Stimulated activated CD8-positive, alpha-beta memory T cell treated with anti-CD3 and anti-CD28 coated beads, Interleukin-4, amount 100 ng/mL, for 4 hours (primary cell): ENCODE data around the gene ANO1.
"Not testable (repeated sequence)": the region's sequence is repeated elsewhere in the genome, so short reads cannot be mapped to it uniquely, and the experiment has no call there.

Experiments used
- DNase-seq, 2 donors: peaks; one replicate each; pipeline ENCODE4 v3.0.0-alpha.2; 2020; ENCODE audit warnings: low read depth in 2 of 2, low spot score in 1 of 2

ANO1 gene

DNA sequence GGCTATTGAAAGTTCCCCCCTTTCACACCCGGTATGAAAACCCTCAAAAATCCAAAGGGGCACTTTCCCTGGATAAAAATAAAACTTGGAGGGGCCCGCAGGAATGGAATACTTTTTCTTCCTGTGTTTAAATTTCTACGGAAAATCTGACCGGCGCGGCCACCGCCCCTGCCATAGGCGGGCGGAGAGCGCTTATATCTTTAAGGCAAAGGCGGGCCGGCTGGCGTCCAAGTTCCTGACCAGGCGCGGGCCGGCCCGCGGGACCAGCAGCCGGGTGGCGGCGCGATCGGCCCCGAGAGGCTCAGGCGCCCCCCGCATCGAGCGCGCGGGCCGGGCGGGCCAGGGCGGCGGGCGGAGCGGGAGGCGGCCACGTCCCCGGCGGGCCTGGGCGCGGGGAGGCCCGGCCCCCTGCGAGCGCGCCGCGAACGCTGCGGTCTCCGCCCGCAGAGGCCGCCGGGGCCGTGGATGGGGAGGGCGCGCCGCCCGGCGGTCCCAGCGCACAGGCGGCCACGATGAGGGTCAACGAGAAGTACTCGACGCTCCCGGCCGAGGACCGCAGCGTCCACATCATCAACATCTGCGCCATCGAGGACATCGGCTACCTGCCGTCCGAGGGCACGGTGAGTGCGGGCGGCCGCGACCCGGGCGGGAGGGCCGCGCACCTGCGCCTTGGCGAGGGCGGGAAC lies at the start of gene ANO1:
Gene ANO1, plus strand, starts transcription at position 223 of the 686 bp plus-strand sequence. Its CDS starts 290 bp downstream, at position 513.
- DNase-seq = no peak

DNA sequence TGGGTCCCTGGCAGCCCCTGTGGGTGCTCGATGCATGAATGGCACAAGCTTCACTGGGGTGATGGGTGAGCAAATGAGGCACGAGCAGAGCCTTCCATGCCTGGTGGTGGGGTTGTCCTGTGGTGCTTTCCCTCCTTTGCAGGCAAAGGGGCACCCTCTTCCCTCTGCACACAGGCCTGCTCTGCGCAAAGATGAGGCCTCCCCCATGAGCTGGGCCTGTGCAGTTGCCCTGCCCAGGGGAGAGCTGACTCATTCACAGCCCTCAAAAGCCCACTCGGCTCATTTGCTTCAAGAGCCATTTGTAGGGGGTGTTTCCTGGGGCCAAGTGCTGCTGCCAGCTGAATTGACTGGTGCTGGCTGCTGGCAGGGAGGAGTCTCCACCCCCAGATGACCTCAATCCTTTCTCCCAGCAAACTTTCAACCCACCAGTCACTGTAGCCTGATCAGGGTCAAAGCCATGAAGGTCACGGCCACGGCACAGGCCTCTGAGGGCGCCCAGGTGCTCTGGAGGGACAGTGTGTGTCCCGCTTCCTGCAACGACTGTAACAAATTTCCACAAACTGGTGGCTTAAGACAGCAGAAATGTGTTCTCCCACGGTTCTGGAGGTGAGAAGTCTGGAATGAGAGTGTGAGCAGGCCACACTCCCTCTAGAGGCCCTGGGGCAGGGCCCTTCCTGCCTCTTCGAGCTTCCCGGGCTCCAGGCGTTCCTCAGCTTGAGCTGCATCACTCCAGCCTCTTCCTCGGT lies 48.8 kb upstream of the ANO1 start:
- DNase-seq = no peak

DNA sequence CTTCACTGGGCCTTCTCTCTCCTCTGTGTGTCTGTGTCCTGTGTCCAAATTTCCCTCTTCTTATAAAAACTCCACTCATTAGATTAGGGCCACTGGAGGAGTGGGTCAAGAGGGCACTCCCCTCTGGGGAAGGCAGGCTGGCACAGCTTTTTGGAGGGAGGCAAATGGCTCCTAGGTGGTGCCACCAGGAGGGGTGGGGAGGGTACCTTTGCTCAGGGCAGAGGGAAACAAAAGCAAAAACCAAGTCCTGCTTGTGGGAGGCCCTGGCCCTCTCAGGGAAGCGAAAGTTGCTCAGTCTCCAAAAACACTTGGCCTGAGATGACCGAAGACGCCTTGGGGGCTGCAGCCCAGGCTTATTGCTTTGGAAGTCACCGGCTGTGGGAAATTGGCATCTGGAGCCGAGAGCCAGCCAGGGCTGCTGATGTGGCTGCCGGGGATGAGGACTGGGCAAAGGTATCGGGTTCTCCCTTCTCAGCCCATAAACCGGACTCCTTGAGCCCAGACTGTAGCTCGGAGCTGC lies 48.2 kb upstream of the ANO1 start:
- no peak for DNase-seq

DNA sequence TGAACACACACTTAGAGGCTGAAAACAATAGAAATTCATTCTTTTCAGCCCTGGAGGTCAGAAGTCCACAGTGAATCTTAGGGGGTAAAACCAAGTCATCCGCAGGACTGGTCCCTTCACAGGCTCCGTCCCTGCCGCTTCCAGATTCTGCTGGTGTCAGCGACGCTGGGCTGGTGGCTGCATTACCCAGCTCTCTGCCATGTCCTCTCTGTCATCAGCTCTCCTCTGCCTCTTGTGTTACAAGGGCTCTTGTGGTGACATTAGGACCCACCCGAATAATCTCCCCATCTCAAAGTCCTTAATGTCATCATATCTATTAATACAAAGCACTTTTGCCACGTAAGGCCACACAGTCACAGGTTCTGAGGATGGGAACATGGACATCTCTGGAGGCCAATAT lies 47.7 kb upstream of the ANO1 start:
- DNase-seq = no peak

DNA sequence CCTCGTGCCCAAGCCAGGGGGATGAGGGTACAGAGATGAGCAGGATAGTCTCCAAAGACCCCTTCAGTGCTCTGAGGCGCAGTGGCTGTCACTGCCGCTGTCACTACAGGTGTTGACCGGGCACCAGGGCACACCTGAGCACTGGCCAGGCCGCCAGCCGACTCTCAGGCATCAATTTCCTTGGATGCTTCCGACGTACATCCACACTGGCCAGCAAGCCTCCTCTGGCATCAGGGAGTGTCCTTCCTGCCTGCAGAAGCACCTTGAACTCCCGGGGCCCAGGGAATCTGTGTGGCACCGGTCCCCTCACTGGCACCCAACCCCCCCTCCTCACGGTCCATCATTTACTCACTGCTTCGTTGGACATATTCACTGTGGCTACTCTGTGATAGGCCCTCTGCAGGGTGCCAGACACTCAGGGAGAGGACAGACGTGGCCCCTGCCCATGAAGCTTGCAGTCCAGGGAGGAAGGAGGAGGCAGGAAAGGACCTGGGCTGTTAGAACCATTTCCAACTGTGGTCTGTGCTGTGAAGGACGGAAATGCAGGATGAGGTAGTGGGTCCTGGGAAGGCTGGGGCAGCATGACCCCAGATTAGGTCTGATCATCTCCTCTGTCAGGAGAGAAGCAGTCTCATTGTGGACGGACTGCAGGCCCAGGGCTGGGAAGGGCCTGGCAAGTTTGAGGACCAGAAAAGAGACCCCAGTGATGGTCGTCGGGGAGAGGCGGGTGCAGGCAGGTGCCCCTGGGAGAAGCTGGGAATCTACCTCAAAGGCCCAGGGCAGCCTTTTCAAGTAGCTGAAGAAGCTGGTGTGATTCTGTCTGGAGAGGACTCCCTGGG lies 46.3 kb upstream of the ANO1 start:
- no peak for DNase-seq

DNA sequence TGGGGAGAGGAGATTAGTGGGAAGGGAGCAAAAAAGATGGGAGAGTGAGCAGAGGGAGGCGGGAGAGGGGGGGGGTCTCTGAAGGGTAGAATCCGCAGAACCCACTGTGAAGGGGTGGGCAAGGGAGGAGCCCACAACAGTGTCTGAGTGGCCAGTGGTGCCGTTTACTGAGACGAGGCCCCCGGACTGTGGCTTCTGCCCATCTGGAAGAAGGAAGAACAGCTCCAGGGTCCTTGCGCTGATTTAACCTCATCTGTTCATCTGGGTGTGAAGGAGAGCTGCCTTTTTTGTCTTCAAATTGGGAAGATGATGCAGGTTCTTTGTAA lies 45.7 kb upstream of the ANO1 start:
- no peak for DNase-seq

DNA sequence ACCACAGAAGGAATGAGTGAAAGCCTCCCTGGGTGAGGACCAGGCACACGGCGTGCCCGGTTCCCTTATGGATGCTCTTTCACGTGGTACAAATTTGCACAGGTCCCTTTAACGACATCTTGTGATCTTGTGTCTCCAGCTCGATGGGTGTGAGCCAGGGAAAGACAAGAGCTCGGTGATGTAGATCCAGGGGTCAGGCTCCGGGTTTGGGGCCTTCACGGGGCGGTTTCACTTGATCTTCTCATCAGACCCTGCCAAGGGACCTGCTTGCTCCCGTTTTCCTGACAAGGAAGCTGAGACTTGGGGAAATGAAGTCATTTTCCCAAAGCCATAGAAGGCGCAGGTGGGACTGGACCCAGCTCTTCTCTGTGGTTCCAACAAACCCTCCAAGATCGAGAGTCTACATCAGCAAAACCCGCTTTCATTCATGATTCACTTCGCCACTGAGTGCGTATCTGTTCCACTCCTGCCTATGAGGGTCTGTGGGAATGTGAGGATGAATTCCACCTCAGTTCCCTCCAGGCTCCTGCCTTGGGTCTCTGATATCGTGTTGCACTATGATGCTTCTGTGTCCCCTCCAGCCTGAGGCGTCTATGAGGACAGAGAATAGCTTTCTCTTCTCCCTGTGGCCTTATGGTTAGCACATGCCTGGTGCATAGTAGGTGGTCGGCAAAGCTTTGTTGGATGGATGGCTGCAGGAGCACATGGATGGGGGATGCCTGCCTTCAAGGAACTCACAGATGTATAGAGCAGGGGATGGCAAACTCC lies 45.0 kb upstream of the ANO1 start:
- no peak for DNase-seq

DNA sequence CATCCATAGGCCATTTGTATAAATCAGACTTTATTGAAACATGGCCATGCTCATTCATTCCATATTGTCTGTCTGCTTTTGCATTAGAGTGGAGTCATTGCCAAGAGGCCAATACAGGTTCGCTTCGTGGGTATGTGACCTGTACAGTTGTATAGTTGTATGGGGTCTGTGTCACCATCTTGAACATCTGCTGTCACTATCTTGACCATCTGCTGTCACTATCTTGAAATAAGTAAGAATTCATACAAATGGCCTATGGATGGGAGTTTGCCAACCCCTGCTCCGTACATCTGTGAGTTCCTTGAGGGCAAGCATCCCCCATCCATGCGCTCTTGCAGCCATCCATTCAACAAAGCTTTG lies 44.4 kb upstream of the ANO1 start:
- DNase-seq = no peak

DNA sequence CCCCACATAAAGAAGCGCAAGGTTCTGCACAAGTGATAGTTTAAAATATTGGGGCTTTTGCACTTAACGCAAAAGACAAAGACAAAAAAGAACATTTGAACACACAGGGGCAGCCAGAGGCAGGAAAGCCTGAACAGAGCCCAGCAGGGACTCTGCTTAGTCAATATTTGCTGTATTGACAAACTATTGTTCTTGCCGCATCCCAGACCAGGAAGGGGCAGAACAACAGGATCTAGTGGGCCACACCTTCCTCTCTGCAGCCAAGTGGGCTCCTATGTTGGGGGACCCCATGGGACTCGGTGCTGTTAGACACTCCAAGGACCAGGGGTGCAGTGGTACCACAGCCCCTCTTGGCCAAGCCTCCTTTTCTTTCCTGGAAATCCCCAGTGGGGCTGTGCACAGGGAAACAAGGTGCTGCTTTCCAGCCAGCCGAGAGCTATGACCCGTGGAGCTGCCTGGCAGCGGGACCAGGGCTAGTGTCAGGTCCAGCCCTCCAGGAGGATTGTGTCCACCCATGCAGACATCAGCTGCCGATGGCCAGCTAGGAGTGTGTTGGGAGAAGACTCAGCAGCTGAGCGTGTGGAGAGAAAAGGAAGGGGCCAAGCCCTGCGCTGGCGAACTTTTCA lies 43.3 kb upstream of the ANO1 start:
- no peak for DNase-seq

DNA sequence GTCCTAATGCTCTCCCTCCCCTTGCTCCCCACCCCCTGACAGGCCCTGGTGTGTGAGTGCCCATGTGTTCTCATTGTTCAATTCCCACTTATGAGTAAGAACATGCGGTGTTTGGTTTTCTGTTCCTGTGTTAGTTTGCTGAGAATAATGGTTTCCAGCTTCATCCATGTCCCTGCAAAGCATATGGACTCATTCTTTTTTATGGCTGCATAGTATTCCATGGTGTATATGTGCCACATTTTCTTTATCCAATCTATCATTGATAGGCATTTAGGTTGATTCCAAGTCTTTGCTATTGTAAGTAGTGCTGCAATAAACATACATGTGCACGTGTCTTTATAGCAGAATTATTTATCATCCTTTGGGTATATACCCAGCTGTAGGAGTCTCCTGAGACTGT lies 42.5 kb upstream of the ANO1 start:
- not testable (repeated sequence) for DNase-seq

DNA sequence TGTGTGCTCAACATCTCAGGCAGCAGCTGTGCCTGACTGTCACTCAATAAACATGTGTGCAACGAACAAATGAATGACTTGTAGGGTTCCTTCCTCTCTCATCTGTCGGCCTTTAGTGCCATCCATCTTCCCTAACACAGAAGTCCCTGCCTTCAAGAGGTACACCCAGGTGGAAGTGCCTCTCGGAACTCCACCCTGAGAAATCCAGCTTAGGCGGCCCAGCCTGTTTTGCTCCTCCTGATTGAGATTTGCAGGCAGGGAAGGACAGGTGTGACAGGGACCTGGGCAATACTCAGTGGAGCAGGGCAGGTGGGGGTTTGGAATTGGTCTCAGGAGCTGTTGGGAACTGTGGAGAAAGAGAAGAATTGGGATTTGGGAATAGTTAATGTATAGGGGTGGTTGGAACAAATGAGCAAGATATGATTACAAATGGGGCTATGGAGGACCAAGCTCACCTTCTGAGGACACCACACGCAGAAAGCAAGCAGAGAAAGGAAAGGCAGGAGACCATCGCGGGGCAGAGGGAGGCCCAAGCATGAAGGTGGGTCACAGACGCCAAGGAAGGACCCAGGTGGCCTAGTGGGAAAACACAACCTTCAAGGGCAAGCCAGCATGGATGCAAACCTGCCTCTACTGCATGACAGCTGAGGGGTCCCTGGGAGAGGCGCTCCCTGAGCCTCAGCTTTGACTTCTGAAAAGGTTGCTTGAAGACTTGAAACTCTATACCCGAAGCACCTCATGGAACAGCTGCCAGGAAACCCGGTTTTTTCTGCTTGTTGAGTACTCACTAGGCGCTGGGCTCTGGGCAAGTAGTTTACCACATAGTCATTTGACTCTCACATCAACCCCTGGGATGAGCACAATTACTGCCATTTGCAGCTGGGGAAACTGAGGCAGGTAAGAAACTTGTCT lies 40.9 kb upstream of the ANO1 start:
- DNase-seq = no peak

DNA sequence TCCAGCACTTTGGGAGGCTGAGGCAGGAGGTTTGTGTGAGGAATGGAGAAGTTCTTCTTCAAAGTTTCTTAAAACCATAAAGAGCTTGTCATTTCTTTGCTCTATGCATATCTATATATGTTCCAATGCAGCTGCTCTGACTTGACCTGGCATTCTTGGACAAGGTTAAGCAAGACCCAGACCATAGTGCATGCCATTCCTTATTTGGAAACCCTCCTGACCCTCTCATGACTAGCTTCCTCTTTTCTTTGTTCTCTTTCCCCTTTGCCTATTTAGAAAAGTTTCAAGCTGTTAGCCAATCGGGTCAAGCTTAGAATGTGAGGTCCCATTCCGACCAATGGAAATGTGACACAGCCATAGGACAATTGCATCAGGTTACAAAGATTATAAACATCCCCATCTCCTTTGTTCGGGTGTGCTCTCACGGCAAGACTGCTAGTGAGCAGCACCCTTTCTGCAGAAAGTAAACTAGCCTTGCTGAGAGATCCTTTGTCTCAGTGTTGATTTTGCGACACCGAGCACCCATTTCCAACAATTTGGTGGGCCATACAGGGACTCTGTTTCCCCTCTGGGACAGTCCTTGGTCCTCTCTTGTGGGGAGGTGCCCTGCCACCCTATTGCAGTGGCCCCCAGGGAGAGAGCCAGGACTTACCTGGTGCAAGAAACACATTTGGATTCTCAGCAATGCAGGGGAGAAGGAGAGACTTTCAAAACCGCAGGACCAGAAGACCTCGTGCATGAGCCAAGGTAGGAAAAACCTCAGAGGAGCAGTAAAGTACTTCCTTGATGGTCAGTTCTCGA lies 39.9 kb upstream of the ANO1 start:
- DNase-seq = no peak

DNA sequence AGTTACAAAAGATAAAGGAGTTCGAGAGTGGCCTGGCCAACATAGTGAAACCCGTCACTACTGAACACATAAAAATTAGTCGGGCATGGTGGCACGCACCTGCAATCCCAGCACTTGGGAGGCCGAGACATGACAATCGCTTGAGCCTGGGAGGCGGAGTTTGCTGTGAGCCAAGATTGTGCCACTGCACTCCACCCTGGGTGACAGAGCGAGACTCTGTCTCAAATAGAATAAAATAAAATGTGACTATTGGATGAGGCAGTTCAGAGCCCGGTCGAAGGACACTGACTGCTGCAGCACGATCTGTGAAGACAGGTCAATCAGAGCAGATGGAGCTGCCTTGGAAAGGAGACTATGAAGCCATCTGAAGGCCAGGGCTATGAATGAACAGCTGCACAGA lies 37.7 kb upstream of the ANO1 start:
- no peak for DNase-seq

DNA sequence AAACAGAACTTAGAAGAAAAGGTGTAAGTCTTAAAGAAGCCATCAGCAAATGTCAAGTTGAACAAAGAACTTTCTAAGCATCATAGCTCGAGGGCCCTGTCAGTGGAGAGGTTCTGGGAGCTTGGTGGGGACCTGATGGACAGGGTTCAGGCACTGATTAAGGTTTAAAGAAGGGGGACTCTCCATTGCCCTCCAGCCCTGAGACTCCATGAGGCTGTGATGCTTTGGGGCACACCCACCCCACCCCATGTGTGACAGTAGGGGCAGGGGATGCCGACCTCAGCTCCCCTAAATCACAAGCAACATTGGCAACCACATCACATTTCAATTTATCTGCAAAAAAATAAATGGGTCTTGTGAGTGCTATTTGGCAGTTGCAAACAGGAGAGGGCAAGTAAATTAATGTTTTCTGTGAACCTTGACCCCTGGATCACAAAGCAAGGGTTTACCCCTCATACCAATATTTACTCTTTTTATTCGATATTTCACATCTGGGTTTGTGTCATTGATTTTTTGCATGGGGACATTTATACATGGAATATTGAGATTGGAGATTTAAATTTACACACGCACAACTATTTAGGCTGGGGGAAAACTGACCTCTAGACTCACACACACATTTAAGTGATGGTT lies 37.1 kb upstream of the ANO1 start:
- DNase-seq = no peak

DNA sequence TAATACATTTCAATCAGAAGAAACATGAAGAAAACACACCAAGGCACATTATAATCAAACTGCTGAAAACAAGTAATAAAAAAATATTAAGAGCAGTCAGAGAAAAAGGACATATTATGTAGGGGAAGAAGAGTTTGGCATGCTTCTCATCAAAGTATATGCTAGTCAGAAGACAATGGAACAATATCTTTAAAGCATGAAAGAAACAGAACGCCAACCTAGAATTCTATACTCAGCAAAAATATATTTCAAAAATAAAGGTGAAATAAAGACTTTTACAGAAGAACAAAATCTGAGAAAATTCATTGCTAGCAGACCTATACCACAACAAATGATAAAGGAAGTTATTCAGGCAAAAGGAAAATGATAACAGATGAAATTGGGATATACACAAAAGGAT lies 34.6 kb upstream of the ANO1 start:
- DNase-seq = no peak

DNA sequence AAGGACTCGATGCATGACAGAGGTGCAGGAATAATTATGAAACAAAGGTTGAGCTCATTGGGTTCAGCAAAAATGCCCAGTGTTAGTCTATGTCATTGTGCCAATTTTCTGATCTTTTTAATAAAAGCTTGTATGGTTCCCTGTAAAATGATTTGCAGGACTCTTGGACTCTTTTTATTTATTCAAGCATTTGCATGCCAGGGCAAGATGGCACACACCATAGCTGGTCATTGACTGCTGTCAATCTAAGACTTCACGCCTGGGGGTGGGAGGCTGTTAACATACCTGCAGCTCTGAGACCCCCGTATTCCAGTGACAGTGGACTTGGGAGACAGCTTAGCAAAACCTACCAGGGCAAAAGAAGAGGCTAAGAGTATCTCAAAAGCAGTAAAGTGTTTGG lies 32.0 kb upstream of the ANO1 start:
- DNase-seq = no peak

DNA sequence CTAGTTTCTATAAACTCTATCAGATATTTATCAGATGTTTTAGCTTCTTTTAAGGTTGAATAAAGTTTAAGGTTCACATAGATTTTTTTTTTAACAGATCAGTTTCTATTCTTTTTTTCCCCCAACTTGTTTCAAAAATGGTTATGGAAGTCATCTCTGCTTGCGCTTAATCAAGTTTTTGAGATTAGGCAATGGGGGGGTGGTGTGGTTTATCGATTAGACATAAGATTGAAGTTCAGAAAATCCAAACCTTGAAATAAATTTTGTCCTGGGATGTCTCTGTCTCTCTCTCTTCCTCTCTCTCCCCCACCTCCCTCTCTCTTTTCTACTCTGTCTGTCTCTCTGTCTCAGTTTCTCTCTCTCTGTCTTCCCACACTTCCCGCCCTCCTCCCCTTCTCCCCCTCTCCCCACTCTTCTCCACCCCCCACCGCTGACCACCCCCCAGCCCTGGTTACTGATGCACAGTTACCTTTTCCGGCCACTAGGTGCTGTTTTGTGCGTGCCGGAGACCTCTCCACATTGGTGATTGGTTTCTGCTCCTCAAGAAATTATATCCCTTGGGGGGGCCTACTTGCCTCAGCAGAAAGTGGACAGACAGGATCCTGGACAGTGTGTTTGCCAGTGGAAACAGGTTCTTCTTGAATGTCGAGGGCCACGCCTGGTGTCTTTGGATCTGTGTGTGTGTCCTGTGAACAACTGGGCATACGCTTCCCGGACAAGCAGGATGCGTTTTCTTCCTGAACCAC lies 29.7 kb upstream of the ANO1 start:
- no peak for DNase-seq

DNA sequence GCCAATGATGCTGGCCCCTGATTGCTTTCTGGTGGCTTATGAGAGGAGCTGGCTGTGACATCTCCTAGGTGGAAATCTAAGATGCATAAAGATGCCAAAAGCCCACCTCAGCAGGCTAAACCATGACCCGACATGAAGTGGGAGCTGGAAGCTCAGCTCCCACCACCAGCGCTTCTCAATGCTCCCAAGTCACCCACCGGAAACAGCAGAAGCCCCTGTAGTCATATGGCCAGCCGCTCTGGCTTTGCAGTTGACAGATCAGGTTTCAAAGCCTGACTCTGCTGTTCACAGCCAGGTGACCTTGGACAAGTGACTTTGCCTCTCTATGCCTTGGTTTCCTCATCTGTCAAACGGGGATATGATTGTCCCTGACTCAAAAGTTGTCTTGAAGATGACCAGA lies 29.1 kb upstream of the ANO1 start:
- no peak for DNase-seq
